Fibroblast of skin of left quadriceps (primary cell): ENCODE data around the gene OR56B4.

Source experiments
- DNase-seq, 2 experiments: peaks; one replicate each; pipeline ENCODE4 v3.0.0-alpha.2; 2013; ENCODE audit warnings: low read depth in 2 of 2

OR56B4 gene

DNA sequence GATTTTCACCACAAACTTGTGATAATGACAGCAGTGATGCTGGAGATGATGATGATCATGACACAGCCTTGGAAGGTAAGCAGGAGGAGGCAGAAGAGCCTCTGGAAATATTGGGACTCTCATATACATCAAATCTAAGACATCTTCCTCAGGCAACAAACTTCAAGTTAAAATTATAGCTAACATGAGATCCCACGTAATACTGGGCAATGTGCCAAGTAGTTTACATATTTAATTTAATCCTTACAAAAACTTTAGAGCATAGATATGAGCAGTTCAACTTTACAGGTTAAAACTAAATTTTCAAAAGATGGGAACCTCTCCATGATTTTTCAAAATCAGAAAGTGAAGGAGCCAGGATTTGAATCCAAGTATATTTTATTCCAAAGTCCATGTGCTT is 43.6 kb downstream of the OR56B4 start:
- no peak for DNase-seq

DNA sequence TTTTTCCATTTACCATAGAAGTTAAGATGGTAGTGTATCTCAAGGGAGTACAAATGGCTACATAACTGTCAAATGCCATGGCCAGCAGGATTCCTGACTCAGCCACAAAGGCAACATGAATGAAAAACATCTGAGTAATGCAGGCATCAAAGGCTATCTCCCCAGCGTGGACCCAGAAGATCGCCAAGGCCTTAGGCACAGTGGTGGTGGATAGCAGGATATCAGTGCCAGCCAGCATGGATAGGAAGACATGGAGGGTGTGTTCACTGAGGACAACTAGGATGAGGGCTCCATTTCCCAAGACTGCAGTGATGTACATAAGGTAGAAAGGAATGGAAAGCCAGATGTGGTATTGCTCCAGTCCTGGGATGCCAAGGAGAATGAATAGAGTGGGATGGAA is 44.6 kb downstream of the OR56B4 start:
- DNase-seq: no peak

DNA sequence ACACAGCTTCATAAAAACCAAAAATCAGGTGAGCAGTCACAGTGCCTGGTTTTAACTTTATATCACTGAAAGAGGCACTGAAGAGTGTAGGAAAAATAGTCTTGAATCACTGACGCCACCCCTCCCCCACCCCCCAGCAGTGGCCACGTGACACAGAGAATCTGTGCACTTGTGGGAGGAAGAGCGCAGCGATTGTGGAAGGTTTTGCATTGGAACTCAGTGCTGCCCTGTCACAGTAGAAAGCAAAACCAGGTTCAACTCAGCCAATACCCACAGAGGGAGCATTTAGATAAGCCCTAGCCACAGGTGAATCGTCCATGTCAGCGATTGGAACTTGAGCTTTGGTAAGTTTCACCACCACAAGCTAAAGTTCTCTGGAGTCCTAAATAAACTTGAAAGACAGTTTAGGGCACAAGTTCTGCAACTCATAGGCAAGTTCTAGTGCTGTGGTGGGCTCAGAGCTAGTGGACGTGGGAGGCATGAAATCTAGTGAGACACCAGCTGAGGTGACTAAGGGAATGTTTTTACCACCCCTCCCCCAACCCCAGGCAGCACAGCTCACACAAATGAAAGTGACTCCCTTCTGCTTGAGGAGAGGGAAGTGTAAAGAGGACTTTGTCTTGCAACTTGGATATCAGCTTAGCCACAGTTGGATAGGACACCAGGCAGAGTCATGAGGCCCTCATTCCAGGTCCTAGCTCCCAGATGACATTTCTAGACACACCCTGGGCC is 49.3 kb downstream of the OR56B4 start:
- no peak for DNase-seq
